ENCODE data around the gene PKDREJ.

DNA sequence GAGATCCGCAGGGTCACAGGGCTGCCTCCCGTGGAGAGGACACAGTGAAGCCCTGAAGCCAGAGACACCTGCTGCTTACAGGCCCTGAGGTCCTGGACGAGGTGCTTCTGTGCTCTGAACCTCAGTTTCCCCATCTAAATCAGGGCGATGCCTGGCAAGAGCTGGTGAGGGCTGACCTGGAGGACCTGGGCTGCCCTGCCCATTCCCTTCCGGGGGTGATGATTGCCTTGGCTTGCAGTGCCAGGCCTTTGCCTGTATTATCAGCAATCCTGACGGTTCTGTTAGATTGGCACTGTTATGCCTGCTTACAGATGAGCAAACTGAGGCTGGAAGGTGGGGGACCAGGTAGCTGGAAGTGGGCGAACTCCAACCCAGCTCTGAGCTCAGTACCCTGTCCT, 25.7 kb upstream of the PKDREJ start:
- TF ChIP-seq EZH2 (IDR thresholded peaks at IDR 0.05; ENCODE audit: borderline replicate concordance, insufficient read depth, low read length, poor library complexity, severe bottlenecking) (no peak), CTCF (IDR thresholded peaks at IDR 0.05; ENCODE audit: poor library complexity, severe bottlenecking) (no peak), POLR2AphosphoS5 (IDR thresholded peaks at IDR 0.05) (no peak), EP300 (conservative IDR thresholded peaks at IDR 0.05; ENCODE audit: poor library complexity, severe bottlenecking) (no peak), RAD21 (conservative IDR thresholded peaks at IDR 0.05) (no peak), SMC3 (conservative IDR thresholded peaks at IDR 0.05; ENCODE audit: poor library complexity) (no peak)
